Calu3 (cell line): ENCODE measurements around the gene FAM83E. TPM values are rescaled to one million over a fixed set of nuclear protein-coding genes. Genes with fewer than 3 reads are reported as not detected.

Experiments used
- BruUV-seq: library from RNA; stranded (reverse); fragments of 400-500 nt; replicated peaks from 2 replicates; lab custom pipeline; 2021; lab: Mats Ljungman, UMichigan
- CTCF ChIA-PET: fragments of 300-600 bp; sonication (Branson Sonifier 250); formaldehyde crosslinking; loops from one replicate; lab custom pipeline; 2022; ENCODE audit warnings: antibody characterized with exemption; lab: Charles Lee
- DNase-seq: peaks from one replicate; pipeline ENCODE4 v3.0.0; 2022
- H3K27ac Mint-ChIP-seq: one replicate; pipeline ENCODE4 v1.8.0; 2022; ENCODE audit warnings: mixed read lengths; ENCODE audit not compliant: unreplicated experiment
- H3K27me3 Mint-ChIP-seq: one replicate; pipeline ENCODE4 v1.8.0; 2022; ENCODE audit warnings: mixed read lengths; ENCODE audit not compliant: unreplicated experiment
- H3K36me3 Mint-ChIP-seq: one replicate; pipeline ENCODE4 v1.8.0; 2022; ENCODE audit warnings: mild to moderate bottlenecking, moderate library complexity, mixed read lengths; ENCODE audit not compliant: insufficient read depth, unreplicated experiment
- H3K4me1 Mint-ChIP-seq: one replicate; pipeline ENCODE4 v1.8.0; 2022; ENCODE audit warnings: mild to moderate bottlenecking, low read depth, mixed read lengths; ENCODE audit not compliant: unreplicated experiment
- H3K4me3 Mint-ChIP-seq: one replicate; pipeline ENCODE4 v1.8.0; 2022; ENCODE audit warnings: mild to moderate bottlenecking, low read depth, moderate library complexity, mixed read lengths; ENCODE audit not compliant: unreplicated experiment
- H3K9me3 Mint-ChIP-seq: one replicate; pipeline ENCODE4 v1.8.0; 2022; ENCODE audit warnings: low read depth, mixed read lengths; ENCODE audit not compliant: unreplicated experiment
- CTCF ChIP-seq: fragments of 200-600 bp; IDR thresholded peaks from one replicate; pipeline ENCODE4 v1.8.0; 2022; ENCODE audit warnings: antibody characterized with exemption; ENCODE audit not compliant: unreplicated experiment
- intact Hi-C: fragments of 100-400 bp; cut with micrococcal nuclease; formaldehyde crosslinking; loops from one replicate; pipeline ENCODE4 v1.10.0; 2022; ENCODE audit not compliant: unreplicated experiment
- total RNA-seq: library from RNA; stranded (reverse); gene quantifications from 2 replicates; pipeline ENCODE4 v1.2.3, GENCODE V29; 2022

The FAM83E gene
- total RNA-seq, 1 experiment from 2014 or later: 8.2 TPM

GRCh38 chr19:48618278-48618915 lies 3.5 kb upstream of the FAM83E start:
- Mint-ChIP-seq H3K4me3 (peak overlapping the region; percentile 94), H3K27ac (peak overlapping the region; percentile 100), H3K36me3 (peaks cover 66% of the 10 kb centered on the region), H3K4me1 (peaks cover 54% of the 10 kb centered on the region), H3K27me3 (no peaks in the 10 kb centered on the region), H3K9me3 (no peaks in the 10 kb centered on the region)
- no peak for DNase-seq
- intact Hi-C loops: no loop called here
- no peak for TF ChIP-seq CTCF
- CTCF ChIA-PET: interaction anchor here (0.8 to 1.4 kb wide), 2 partner anchors 9 to 19 kb away, joined by 3 to 5 read pairs; partner anchors contain the start of gene DBP
- BruUV-seq: TSS peak; percentile 83

- H3K36me3 Mint-ChIP-seq: peaks cover 69% of the 10 kb centered on the region
- DNase-seq: no peak
- no peaks in the 10 kb centered on the region for H3K9me3 Mint-ChIP-seq
- TF ChIP-seq CTCF: peak; percentile 17
- peak overlapping the region; percentile 94 for H3K4me3 Mint-ChIP-seq
- intact Hi-C loops: no loop called here
- no TSS peak for BruUV-seq
- peaks cover 54% of the 10 kb centered on the region for H3K4me1 Mint-ChIP-seq
- peak overlapping the region; percentile 100 for H3K27ac Mint-ChIP-seq
- CTCF ChIA-PET: interaction anchor here (0.6 to 1.5 kb wide), 3 partner anchors 9 to 28 kb away, joined by 4 read pairs; no protein-coding TSS in a partner anchor
- H3K27me3 Mint-ChIP-seq: no peaks in the 10 kb centered on the region
Observed at GRCh38 chr19:48617146-48617937, 2.5 kb upstream of the FAM83E start.

- no peak for TF ChIP-seq CTCF
- no TSS peak for BruUV-seq
- H3K36me3 Mint-ChIP-seq: peaks cover 69% of the 10 kb centered on the region
- intact Hi-C loops: no loop called here
- H3K4me3 Mint-ChIP-seq: peak overlapping the region; percentile 94
- CTCF ChIA-PET: interaction anchor here (0.6 to 1.5 kb wide), 2 partner anchors 8 to 23 kb away, joined by 4 read pairs; no protein-coding TSS in a partner anchor
- H3K9me3 Mint-ChIP-seq: no peaks in the 10 kb centered on the region
- no peak for DNase-seq
- peaks cover 54% of the 10 kb centered on the region for H3K4me1 Mint-ChIP-seq
- H3K27ac Mint-ChIP-seq: peak overlapping the region; percentile 100
- no peaks in the 10 kb centered on the region for H3K27me3 Mint-ChIP-seq
Observed at GRCh38 chr19:48616491-48617056, 1.7 kb upstream of the FAM83E start.

DNA sequence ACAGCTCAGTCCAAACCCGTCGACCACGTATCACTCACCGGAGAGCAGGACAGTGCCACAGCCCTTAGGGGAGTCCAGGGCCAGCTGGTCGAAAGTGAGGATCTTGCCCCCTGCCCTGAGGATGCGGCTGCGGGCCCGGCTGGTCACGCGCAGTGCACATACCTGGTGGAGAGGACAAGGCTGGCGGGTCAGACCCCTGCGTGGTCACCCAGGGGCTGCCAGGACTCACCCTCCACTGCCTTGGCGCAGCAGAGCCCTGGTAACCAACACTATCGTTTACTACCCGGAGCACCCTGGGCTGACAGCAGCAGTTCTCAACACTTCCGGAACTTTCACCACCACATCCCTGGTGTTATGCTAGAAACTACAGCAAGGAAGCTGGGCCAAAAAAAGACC lies 1.2 kb upstream of the FAM83E start:
- no peaks in the 10 kb centered on the region for H3K9me3 Mint-ChIP-seq
- H3K27ac Mint-ChIP-seq: peak overlapping the region; percentile 100
- CTCF ChIA-PET: no interaction called here
- H3K4me3 Mint-ChIP-seq: peak overlapping the region; percentile 94
- DNase-seq: no peak
- BruUV-seq: no TSS peak
- intact Hi-C loops: no loop called here
- H3K27me3 Mint-ChIP-seq: no peaks in the 10 kb centered on the region
- H3K4me1 Mint-ChIP-seq: peaks cover 54% of the 10 kb centered on the region
- no peak for TF ChIP-seq CTCF
- peaks cover 69% of the 10 kb centered on the region for H3K36me3 Mint-ChIP-seq
